GM21825 (cell line): ENCODE data around the gene TAF13.

ENCODE experiments used
- ATAC-seq: cut with Tn5 transposase; IDR thresholded peaks from one replicate; pipeline ENCODE4 v1.9.1; 2021; ENCODE audit warnings: mild to moderate bottlenecking, moderate library complexity; ENCODE audit not compliant: unreplicated experiment

Gene TAF13, protein sequence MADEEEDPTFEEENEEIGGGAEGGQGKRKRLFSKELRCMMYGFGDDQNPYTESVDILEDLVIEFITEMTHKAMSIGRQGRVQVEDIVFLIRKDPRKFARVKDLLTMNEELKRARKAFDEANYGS

DNA sequence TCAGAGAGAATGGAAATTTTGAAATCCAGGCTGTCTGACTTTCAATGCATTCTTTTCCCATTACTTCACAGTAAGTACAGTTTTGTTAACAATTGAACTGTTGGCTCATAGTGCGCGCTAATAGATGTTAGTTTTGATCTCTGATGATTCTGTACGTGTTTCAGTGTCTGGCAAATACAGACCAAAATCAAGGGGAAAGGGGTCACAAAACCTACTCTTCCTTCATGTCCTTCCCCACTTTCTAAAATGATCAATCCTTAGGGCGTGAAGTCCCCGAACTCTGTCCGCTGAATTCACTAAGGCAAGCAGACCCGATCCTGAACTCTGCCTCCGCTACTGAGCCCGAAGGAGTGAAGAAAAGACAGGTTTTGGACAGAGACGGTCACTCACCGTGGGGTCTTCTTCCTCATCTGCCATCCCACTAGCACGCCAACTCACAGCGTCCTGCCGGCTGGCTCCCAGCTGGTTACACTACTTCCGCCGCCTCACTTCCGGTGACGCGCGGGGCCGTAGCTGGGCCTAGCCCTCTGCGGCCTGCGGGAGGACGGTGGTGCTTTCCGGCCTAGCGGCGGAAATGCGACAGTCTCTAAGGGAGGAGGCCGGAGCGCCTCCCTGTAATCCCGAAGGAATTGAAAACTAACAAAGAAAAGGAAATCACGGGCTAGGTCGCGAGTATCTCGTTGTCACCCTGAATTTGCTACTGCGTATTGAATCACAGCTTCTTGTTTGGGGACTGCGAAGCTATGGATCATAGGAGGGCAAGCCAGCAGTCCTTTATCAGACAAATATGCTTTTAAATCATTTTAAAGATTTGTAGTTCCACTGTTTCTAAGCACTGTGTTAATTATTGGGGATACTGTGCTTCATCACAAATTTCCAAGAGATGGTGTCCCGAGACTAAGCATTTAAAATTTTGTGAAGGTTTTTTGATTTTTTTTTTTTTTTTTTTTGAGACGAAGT, at the start of gene TAF13:
Gene TAF13, minus strand, starts transcription at position 473 of the 960 bp plus-strand sequence. Its CDS starts 56 bp downstream, at position 417.
- ATAC-seq, result peak; percentile 99

- no peak for ATAC-seq
Measured at GRCh38 chr1:109120356-109120755, 44.6 kb upstream of the TAF13 start.

- ATAC-seq, result no peak
Measured at GRCh38 chr1:109118089-109118488, 42.3 kb upstream of the TAF13 start.

GRCh38 chr1:109116286-109116685, 40.5 kb upstream of the TAF13 start:
- ATAC-seq, result no peak

GRCh38 chr1:109115685-109116084, 39.9 kb upstream of the TAF13 start:
- no peak for ATAC-seq

GRCh38 chr1:109114342-109114674, 38.5 kb upstream of the TAF13 start:
- no peak for ATAC-seq

GRCh38 chr1:109113590-109114341, 38.0 kb upstream of the TAF13 start, which contains the start of gene ELAPOR1:
Gene ELAPOR1, plus strand, starts transcription at chr1:109114115. Its CDS starts 69 bp downstream, at chr1:109114184.
- peak; percentile 43 for ATAC-seq

GRCh38 chr1:109112652-109113285, 37.0 kb upstream of the TAF13 start:
- peak; percentile 75 for ATAC-seq

GRCh38 chr1:109112056-109112651, 36.4 kb upstream of the TAF13 start:
- ATAC-seq, result no peak

DNA sequence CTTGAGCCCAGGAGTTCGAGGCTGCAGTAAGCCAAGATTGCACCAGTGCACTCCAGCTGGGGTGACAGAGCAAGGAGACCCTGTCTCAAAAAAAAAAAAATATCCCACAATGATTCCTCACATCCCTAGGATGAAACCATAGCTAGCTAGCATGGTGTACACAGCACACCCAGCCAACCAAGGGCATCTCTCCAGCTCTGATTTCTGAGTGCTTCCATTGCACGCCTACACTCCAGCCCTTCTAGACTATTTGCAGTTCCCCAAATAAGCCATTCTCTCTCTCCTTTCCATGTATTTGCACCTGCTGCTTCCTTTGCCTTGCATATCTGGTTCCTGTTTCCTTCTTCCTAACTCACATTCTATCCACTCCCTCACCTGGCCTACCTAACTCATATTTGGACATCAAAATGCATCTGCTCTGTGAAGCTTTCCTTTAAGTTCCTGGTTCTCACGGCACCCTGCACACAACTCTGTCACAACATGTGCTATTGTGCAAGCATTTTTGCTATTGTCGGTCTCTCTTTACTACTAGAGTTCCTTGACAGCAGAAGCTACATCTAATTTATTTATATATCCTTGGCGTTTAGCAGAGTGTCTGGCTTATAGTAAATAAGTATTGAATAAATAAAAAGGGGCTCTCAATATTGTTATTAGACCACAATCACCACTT, 35.7 kb upstream of the TAF13 start:
- ATAC-seq, result no peak

GRCh38 chr1:109109906-109110305, 34.1 kb upstream of the TAF13 start:
- ATAC-seq, result no peak

DNA sequence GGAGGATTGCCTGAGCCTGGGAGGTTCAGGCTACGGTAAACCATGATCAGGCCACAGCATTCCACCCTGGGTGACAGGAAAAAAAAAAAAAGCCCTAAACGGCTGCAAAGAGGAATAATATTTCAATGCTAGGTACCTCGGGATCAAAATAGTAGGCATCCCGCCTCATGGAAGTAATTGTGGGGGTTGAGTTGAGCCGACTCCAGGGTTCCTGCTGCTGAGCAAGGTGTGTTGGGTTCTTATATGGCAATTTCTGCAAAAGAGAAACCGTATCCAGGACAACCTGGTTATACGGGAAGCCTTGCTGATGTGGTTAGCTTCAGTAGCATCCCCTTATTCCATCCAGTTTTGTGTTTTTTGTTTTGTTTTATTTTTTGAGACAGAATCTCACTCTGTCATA, 32.0 kb upstream of the TAF13 start:
- ATAC-seq, result no peak

GRCh38 chr1:109105881-109106280, 30.1 kb upstream of the TAF13 start:
- no peak for ATAC-seq

DNA sequence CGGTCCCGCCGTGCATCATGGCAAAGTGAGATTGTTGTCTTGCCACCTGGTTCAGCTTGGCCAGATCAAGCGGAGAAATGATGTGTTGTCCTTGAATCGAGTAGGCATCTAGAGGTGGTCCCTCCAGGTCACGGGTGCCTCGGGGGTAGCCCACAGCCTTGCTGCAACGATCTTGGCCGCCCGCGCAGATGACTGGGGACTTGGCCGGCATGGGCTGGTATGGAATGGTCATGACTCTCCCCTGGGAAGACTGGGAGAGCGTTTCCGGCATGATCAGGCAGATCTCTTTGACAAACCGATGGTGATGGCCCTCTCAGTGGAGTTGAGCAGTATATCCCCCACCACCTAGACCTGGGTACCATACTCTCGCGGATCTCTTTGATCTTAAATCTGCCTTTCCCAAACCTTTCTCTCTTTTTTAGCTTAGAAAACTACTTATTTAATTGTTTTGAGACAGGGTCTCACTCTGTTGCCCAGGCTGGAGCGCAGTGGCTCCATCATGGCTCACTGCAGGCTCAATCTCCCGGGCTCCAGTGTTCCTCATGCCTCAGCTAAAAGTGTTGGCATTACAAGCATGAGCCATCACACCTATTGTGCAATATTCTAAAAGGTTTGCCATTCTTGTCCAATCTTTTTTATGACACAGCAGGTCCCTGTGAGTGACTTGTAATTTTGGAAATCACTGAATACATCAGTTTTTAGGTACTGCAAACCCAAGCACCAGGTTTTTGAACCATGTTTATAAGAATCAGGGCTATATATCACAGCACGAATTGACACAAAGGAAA, 28.8 kb upstream of the TAF13 start:
- ATAC-seq, result no peak

DNA sequence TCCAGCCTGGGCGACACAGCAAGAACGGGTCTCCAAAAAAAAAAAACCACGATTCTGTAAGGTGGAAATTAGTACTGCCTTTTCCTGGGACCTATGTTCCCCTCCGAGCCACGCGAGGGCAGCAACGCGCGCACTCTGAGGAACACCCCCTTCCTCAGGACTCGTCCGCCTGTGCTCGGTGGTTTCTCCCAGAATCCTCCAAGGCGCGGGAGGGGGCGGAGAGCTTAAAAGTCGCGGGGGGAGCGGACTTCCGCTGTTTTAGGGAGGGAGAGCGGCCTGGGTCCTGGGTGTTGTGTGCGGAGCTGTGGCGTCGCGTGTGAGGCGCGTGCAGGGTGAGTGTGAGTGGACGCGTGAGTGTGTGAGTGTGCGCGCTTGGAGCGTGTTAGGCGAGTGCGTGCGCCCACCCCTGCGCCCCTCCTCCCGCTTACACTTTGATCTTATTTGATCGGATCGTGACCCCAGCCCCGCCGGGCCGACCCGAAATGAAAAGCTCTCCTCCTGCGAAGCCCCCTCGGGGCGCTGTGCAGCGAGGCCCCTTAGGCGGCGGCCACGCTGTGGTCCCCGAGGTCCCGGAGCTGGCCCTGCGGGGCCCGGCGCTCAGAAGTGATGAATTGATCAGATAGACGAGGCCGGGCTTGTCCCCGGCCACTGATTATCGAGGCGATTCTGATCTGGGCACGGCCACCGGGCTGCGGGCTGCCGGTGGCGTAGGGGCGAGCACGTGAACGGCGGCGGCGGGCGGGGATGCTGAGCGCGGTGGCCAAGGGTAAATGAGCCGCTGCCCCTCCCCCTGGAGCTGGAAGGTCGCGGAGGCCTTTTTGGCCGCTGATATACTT, 24.4 kb upstream of the TAF13 start:
- peak; percentile 90 for ATAC-seq

GRCh38 chr1:109096120-109096519, 20.3 kb upstream of the TAF13 start:
- no peak for ATAC-seq

GRCh38 chr1:109095631-109096030, 19.8 kb upstream of the TAF13 start:
- ATAC-seq, result no peak

DNA sequence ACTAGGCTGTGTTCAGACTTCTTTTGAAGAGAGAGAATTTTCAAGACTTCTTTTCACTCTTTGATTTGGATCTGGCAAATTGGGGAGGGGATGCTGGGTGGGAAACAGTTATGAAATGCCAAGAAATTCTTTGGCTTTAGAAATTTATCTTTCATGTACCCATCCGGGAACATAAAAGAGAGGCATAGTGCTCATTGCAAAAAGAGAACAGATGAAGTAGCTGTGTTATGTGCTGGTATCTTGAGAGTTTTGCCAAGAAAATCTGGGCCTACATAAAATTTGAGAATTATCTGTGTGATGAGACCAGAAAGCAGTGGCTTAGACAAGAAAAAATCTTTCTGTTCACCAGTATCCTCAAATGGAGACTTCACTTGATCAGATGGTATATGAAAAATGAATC, 19.1 kb upstream of the TAF13 start:
- no peak for ATAC-seq
